Neutrophil (primary cell): ENCODE measurements around the gene PCBP2.
"Not testable (repeated sequence)": the region's sequence is repeated elsewhere in the genome, so short reads cannot be mapped to it uniquely, and the experiment has no call there.

Experiments used
- H3K27ac ChIP-seq: fragments of 200-600 bp; sonication (generic); 2 replicates; pipeline ENCODE4 v1.5.1; 2016; ENCODE audit warnings: mild to moderate bottlenecking, moderate library complexity
- H3K27me3 ChIP-seq: fragments of 200-600 bp; sonication (generic); 2 replicates; pipeline ENCODE4 v1.6.0; 2016; ENCODE audit warnings: mild to moderate bottlenecking
- H3K36me3 ChIP-seq: fragments of 200-600 bp; sonication (generic); 2 replicates; pipeline ENCODE4 v1.5.1; 2017
- H3K4me1 ChIP-seq, 2 experiments: fragments of 200-600 bp in 1 of 2; sonication (generic) in 1 of 2; 1 replicate in 1 of 2; 2 replicates in 1 of 2; pipeline versions ENCODE4 v1.5.1 to v1.6.1; 2013 to 2016; ENCODE audit warnings: low read depth in 1 of 2, low read length in 1 of 2, mild to moderate bottlenecking in 1 of 2, moderate library complexity in 1 of 2; ENCODE audit not compliant: control insufficient read depth in 1 of 2, insufficient read depth in 1 of 2
- H3K4me3 ChIP-seq, 2 experiments: fragments of 200-600 bp in 1 of 2; sonication (generic) in 1 of 2; 1 replicate in 1 of 2; 2 replicates in 1 of 2; pipeline ENCODE4 v1.5.1; 2013 to 2016; ENCODE audit warnings: low read depth in 1 of 2, low read length in 1 of 2, mild to moderate bottlenecking in 1 of 2, moderate library complexity in 1 of 2
- H3K9me3 ChIP-seq: fragments of 200-600 bp; sonication (generic); 2 replicates; pipeline ENCODE4 v1.5.1; 2016
- TF ChIP-seq, protein P1 (sequence below): fragments of 200-600 bp; sonication (generic); IDR thresholded peaks from 2 replicates; pipeline ENCODE4 v1.5.1; 2016; ENCODE audit warnings: antibody characterized with exemption

PCBP2 gene

GRCh38 chr12:53474819-53475218, 22.9 kb downstream of the PCBP2 start:
- TF ChIP-seq, protein P1, sequence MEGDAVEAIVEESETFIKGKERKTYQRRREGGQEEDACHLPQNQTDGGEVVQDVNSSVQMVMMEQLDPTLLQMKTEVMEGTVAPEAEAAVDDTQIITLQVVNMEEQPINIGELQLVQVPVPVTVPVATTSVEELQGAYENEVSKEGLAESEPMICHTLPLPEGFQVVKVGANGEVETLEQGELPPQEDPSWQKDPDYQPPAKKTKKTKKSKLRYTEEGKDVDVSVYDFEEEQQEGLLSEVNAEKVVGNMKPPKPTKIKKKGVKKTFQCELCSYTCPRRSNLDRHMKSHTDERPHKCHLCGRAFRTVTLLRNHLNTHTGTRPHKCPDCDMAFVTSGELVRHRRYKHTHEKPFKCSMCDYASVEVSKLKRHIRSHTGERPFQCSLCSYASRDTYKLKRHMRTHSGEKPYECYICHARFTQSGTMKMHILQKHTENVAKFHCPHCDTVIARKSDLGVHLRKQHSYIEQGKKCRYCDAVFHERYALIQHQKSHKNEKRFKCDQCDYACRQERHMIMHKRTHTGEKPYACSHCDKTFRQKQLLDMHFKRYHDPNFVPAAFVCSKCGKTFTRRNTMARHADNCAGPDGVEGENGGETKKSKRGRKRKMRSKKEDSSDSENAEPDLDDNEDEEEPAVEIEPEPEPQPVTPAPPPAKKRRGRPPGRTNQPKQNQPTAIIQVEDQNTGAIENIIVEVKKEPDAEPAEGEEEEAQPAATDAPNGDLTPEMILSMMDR, result no peak
- no peak overlapping the region for H3K27ac ChIP-seq

DNA sequence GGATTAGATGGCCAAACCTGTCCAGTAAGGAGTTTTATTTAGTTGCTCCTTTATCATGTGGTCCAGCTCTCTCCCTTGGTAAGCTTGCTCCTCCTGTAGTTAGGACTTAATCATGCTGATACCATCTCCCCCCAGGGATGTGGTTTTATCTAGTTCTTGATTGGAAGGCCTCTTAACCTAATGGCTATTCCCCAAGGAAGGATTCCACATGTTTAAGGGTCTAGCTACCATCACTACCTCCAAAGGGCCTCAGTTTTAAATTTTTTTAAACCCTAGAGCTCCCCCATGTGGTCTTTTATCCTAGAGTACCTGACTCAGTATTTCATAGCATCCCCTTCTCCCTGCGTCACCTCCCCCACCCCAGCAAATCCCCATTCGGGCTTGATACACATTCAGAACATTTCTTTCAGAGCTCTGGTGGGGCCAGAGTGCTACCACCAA, 24.9 kb downstream of the PCBP2 start:
- TF ChIP-seq, protein P1, result no peak
- Histone ChIP-seq H3K27ac (no peak overlapping the region), H3K9me3 (no peaks in the 10 kb centered on the region), H3K4me1 (no peaks in the 10 kb centered on the region), H3K27me3 (no peaks in the 10 kb centered on the region), H3K4me3 (no peak overlapping the region), H3K36me3 (peaks cover 99% of the 10 kb centered on the region)

More at GRCh38 chr12:53474819-53475218, 22.9 kb downstream of the PCBP2 start:
- no peak overlapping the region for H3K4me3 ChIP-seq
- H3K27me3 ChIP-seq, result no peaks in the 10 kb centered on the region
- H3K9me3 ChIP-seq, result no peaks in the 10 kb centered on the region
- no peaks in the 10 kb centered on the region for H3K4me1 ChIP-seq
- peaks cover 100% of the 10 kb centered on the region for H3K36me3 ChIP-seq

GRCh38 chr12:53478865-53479264, 27.0 kb downstream of the PCBP2 start:
- H3K9me3 ChIP-seq, result no peaks in the 10 kb centered on the region
- TF ChIP-seq, protein P1, result no peak
- H3K36me3 ChIP-seq, result peaks cover 99% of the 10 kb centered on the region
- H3K4me3 ChIP-seq, result no peak overlapping the region
- H3K4me1 ChIP-seq, result no peaks in the 10 kb centered on the region
- H3K27ac ChIP-seq, result peak overlapping the region; percentile 4
- H3K27me3 ChIP-seq, result no peaks in the 10 kb centered on the region

DNA sequence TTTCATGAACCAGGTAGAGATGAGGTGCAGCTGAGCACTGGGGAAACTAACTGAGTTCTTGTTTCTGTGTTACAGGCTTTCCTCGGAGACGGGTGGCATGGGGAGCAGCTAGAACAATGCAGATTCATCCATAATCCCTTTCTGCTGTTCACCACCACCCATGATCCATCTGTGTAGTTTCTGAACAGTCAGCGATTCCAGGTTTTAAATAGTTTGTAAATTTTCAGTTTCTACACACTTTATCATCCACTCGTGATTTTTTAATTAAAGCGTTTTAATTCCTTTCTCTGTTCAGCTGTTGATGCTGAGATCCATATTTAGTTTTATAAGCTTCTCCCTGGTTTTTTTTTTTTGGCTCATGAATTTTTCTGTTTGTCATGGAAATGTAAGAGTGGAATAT, 27.4 kb downstream of the PCBP2 start:
- Histone ChIP-seq H3K27me3 (no peaks in the 10 kb centered on the region), H3K9me3 (no peaks in the 10 kb centered on the region), H3K27ac (peak overlapping the region; percentile 4), H3K4me3 (no peak overlapping the region), H3K4me1 (no peaks in the 10 kb centered on the region), H3K36me3 (peaks cover 99% of the 10 kb centered on the region)
- TF ChIP-seq, protein P1, result no peak

GRCh38 chr12:53480491-53481442, 28.9 kb downstream of the PCBP2 start:
- H3K4me1 ChIP-seq, result no peaks in the 10 kb centered on the region
- TF ChIP-seq, protein P1, result no peak
- peaks cover 98% of the 10 kb centered on the region for H3K36me3 ChIP-seq
- H3K27me3 ChIP-seq, result no peaks in the 10 kb centered on the region
- no peak overlapping the region for H3K27ac ChIP-seq
- no peak overlapping the region for H3K4me3 ChIP-seq
- H3K9me3 ChIP-seq, result no peaks in the 10 kb centered on the region

DNA sequence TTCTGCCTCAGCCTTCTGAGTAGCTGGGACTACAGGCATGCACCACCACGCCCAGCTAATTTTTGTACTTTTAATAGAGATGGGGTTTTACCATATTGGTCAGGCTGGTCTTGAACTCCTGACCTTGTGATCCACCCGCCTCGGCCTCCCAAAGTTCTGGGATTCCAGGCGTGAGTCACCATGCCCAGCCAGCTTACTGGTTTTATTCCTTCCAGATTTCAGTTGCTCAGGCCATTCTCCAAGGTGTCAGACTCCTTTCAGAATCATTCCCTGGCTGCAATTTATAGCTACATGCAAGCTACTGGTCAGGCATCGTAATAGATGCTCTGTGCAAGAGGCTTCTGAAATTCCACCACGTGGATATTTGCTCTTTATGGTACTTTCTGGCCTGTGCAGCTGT, 29.6 kb downstream of the PCBP2 start:
- H3K36me3 ChIP-seq, result peaks cover 98% of the 10 kb centered on the region
- not testable (repeated sequence) for H3K4me3 ChIP-seq, H3K27me3 ChIP-seq, H3K9me3 ChIP-seq, H3K4me1 ChIP-seq, H3K27ac ChIP-seq
